ENCODE results near the gene CAMSAP2. TPM values are rescaled to one million over a fixed set of nuclear protein-coding genes. Genes with fewer than 3 reads are reported as not detected.

Gene CAMSAP2
- total RNA-seq, 4 donors from 2014 or later = 8.2 to 12.5 (median 9.1) TPM

- H3K27ac ChIP-seq = peak overlapping the region in 2 of 4 donors; percentile 9 to 16
- WGBS, 2 donors (ENCODE audit: low coverage in 1 of 2) = 67 to 79% methylated on average over 2 of the region's 2 CpGs
- no peaks in the 10 kb centered on the region for H3K9me3 ChIP-seq
- in situ Hi-C loops (cut with MboI; ENCODE audit: low pct_ligation_motif_present in 1 of 4, low pct_unique_long_range_greater_than_20kb in 1 of 4, low sequenced_read_pairs in 3 of 4) (no loop called here), intact Hi-C loops (cut with DNase I; ENCODE audit: low total_unique reads) (no loop called here)
- DNase-seq = no peak
- no peaks in the 10 kb centered on the region for H3K27me3 ChIP-seq
- H3K4me3 ChIP-seq = no peak overlapping the region
- TF ChIP-seq CTCF (IDR thresholded peaks at IDR 0.05) (no peak), POLR2A (IDR thresholded peaks at IDR 0.05) (no peak), EP300 (IDR thresholded peaks at IDR 0.05; ENCODE audit: low read depth) (no peak), POLR2AphosphoS5 (IDR thresholded peaks at IDR 0.05) (no peak)
- H3K4me1 ChIP-seq = peaks cover 0 to 30% (median 9%) of the 10 kb centered on the region in 4 donors
- no peaks in the 10 kb centered on the region for H3K36me3 ChIP-seq
These were observed 36.2 kb downstream of the CAMSAP2 start for GRCh38 chr1:200774735-200775444.

GRCh38 chr1:200775850-200776249 lies 37.2 kb downstream of the CAMSAP2 start:
- Histone ChIP-seq H3K36me3 (no peaks in the 10 kb centered on the region), H3K27ac (peak overlapping the region in 1 of 4 donors; percentile 9), H3K27me3 (no peaks in the 10 kb centered on the region), H3K4me3 (no peak overlapping the region), H3K9me3 (no peaks in the 10 kb centered on the region), H3K4me1 (peaks cover 0 to 37% (median 12%) of the 10 kb centered on the region in 4 donors)
- no peak for DNase-seq
- in situ Hi-C loops (cut with MboI; ENCODE audit: low pct_ligation_motif_present in 1 of 4, low pct_unique_long_range_greater_than_20kb in 1 of 4, low sequenced_read_pairs in 3 of 4) = no loop called here
- TF ChIP-seq POLR2AphosphoS5 (IDR thresholded peaks at IDR 0.05) (no peak), EP300 (IDR thresholded peaks at IDR 0.05; ENCODE audit: low read depth) (no peak), CTCF (IDR thresholded peaks at IDR 0.05) (no peak), POLR2A (IDR thresholded peaks at IDR 0.05) (no peak)
- intact Hi-C loops (cut with DNase I; ENCODE audit: low total_unique reads) = no loop called here

GRCh38 chr1:200776949-200777348 lies 38.3 kb downstream of the CAMSAP2 start:
- in situ Hi-C loops (cut with MboI; ENCODE audit: low pct_ligation_motif_present in 1 of 4, low pct_unique_long_range_greater_than_20kb in 1 of 4, low sequenced_read_pairs in 3 of 4) = no loop called here
- H3K27ac ChIP-seq = no peak overlapping the region
- no peaks in the 10 kb centered on the region for H3K9me3 ChIP-seq
- intact Hi-C loops (cut with DNase I; ENCODE audit: low total_unique reads) = no loop called here
- no peak overlapping the region for H3K4me3 ChIP-seq
- TF ChIP-seq POLR2AphosphoS5 (IDR thresholded peaks at IDR 0.05) = no peak
- TF ChIP-seq CTCF (IDR thresholded peaks at IDR 0.05) = no peak
- no peak for TF ChIP-seq EP300 (IDR thresholded peaks at IDR 0.05; ENCODE audit: low read depth)
- TF ChIP-seq POLR2A (IDR thresholded peaks at IDR 0.05) = no peak
- peaks cover 0 to 48% (median 20%) of the 10 kb centered on the region in 4 donors for H3K4me1 ChIP-seq
- no peaks in the 10 kb centered on the region for H3K27me3 ChIP-seq
- H3K36me3 ChIP-seq = no peaks in the 10 kb centered on the region
- DNase-seq = no peak

- Histone ChIP-seq H3K27me3 (no peaks in the 10 kb centered on the region), H3K9me3 (no peaks in the 10 kb centered on the region), H3K36me3 (no peaks in the 10 kb centered on the region), H3K27ac (no peak overlapping the region), H3K4me3 (no peak overlapping the region), H3K4me1 (peaks cover 0 to 48% (median 20%) of the 10 kb centered on the region in 4 donors)
- in situ Hi-C loops (cut with MboI; ENCODE audit: low pct_ligation_motif_present in 1 of 4, low pct_unique_long_range_greater_than_20kb in 1 of 4, low sequenced_read_pairs in 3 of 4) = no loop called here
- WGBS, 2 donors (ENCODE audit: low coverage in 1 of 2) = 85 to 87% methylated on average over 4 of the region's 4 CpGs
- intact Hi-C loops (cut with DNase I; ENCODE audit: low total_unique reads) = no loop called here
- no peak for DNase-seq
- no peak for TF ChIP-seq EP300 (IDR thresholded peaks at IDR 0.05; ENCODE audit: low read depth)
- no peak for TF ChIP-seq POLR2AphosphoS5 (IDR thresholded peaks at IDR 0.05)
- no peak for TF ChIP-seq POLR2A (IDR thresholded peaks at IDR 0.05)
- TF ChIP-seq CTCF (IDR thresholded peaks at IDR 0.05) = no peak
These were observed 40.1 kb downstream of the CAMSAP2 start for GRCh38 chr1:200778766-200779165.
